HL-60 (cell line): ENCODE measurements around the gene TMEM91.

Experiments used
- DNase-seq, 2 experiments: peaks; one replicate each; pipeline ENCODE4 v3.0.0-alpha.2; 2010 to 2020; ENCODE audit warnings: low read depth in 1 of 2, low spot score in 1 of 2
- H3K27ac ChIP-seq: fragments of 250-450 bp; sonication (Bioruptor Pico); replicated peaks from 2 replicates; pipeline ENCODE4 v1.5.1; 2020; ENCODE audit warnings: mild to moderate bottlenecking, moderate library complexity
- H3K27me3 ChIP-seq: fragments of 250-450 bp; sonication (Bioruptor Pico); 2 replicates; pipeline ENCODE4 v1.5.1; 2021; ENCODE audit warnings: mild to moderate bottlenecking, moderate library complexity; ENCODE audit not compliant: insufficient read depth, poor library complexity, severe bottlenecking
- H3K4me3 ChIP-seq: replicated peaks from 2 replicates; pipeline ENCODE4 v1.5.1; 2011; ENCODE audit warnings: mild to moderate bottlenecking, control low read depth, low read length; ENCODE audit not compliant: insufficient read depth
- CTCF ChIP-seq: IDR thresholded peaks from one replicate; pipeline ENCODE4 v1.5.1; 2011; ENCODE audit warnings: low read length, control low read depth, inconsistent platforms; ENCODE audit not compliant: insufficient read depth
- GABPA ChIP-seq: IDR thresholded peaks from 2 replicates; pipeline ENCODE4 v1.6.1; 2012; ENCODE audit warnings: low read depth
- POLR2AphosphoS5 ChIP-seq: IDR thresholded peaks from 2 replicates; pipeline ENCODE4 v1.6.1; 2012; ENCODE audit warnings: low read depth
- REST ChIP-seq: IDR thresholded peaks from 2 replicates; pipeline ENCODE4 v1.6.1; 2012; ENCODE audit warnings: low read depth; ENCODE audit not compliant: insufficient replicate concordance
- SPI1 ChIP-seq: IDR thresholded peaks from 2 replicates; pipeline ENCODE4 v1.6.1; 2012; ENCODE audit warnings: low read depth, mild to moderate bottlenecking, borderline replicate concordance

Gene TMEM91

GRCh38 chr19:41334793-41335192 is 41.5 kb upstream of the TMEM91 start:
- Histone ChIP-seq H3K27me3 (no peaks in the 10 kb centered on the region), H3K4me3 (no peak overlapping the region), H3K27ac (peak overlapping the region; percentile 53)
- no peak for TF ChIP-seq SPI1
- no peak for TF ChIP-seq GABPA
- TF ChIP-seq CTCF: no peak
- no peak for TF ChIP-seq POLR2AphosphoS5
- no peak for TF ChIP-seq REST
- no peak for DNase-seq

GRCh38 chr19:41335467-41335866 is 40.9 kb upstream of the TMEM91 start:
- Histone ChIP-seq H3K27ac (no peak overlapping the region; the same call in 1 of the 2 replicates), H3K27me3 (no peaks in the 10 kb centered on the region), H3K4me3 (no peak overlapping the region)
- TF ChIP-seq GABPA (no peak), POLR2AphosphoS5 (no peak), CTCF (no peak), REST (no peak), SPI1 (no peak)
- no peak for DNase-seq

GRCh38 chr19:41339936-41340335 is 36.4 kb upstream of the TMEM91 start:
- H3K27ac ChIP-seq: no peak overlapping the region
- no peak for DNase-seq
- no peak for TF ChIP-seq CTCF
- no peak for TF ChIP-seq SPI1
- no peak for TF ChIP-seq REST
- no peak for TF ChIP-seq GABPA
- no peak for TF ChIP-seq POLR2AphosphoS5
- no peak overlapping the region for H3K4me3 ChIP-seq
- H3K27me3 ChIP-seq: no peaks in the 10 kb centered on the region
